ENCODE measurements around the gene BBOX1.
"Not testable (repeated sequence)": the region's sequence is repeated elsewhere in the genome, so short reads cannot be mapped to it uniquely, and the experiment has no call there.

The BBOX1 gene

GRCh38 chr11:27040302-27041115, at the start of gene BBOX1:
Gene BBOX1 (plus strand): TSS chr11:27040815. CDS start chr11:27055431, 14,616 bp downstream.
- H3K4me1 ChIP-seq, result no peaks in the 10 kb centered on the region
- in situ Hi-C loops (cut with MboI; ENCODE audit: low sequenced_read_pairs), result no loop called here
- H3K36me3 ChIP-seq (replicated peaks), result no peaks in the 10 kb centered on the region
- H3K27me3 ChIP-seq (ENCODE audit: low read depth), result no peaks in the 10 kb centered on the region
- no peak within 1 kb of the TSS for H3K4me3 ChIP-seq
- no peak for DNase-seq (ENCODE audit: low spot score in 2 of 2)
- H3K9me3 ChIP-seq, result no peaks in the 10 kb centered on the region

GRCh38 chr11:26992031-26992541, 48.5 kb upstream of the BBOX1 start:
- Histone ChIP-seq H3K4me1 (no peaks in the 10 kb centered on the region), H3K4me3 (no peak overlapping the region), H3K9me3 (no peaks in the 10 kb centered on the region), H3K27me3 (ENCODE audit: low read depth) (no peaks in the 10 kb centered on the region; the same call in none of the 2 replicates), H3K36me3 (replicated peaks) (no peaks in the 10 kb centered on the region)
- DNase-seq (ENCODE audit: low spot score in 2 of 2), result no peak
- in situ Hi-C loops (cut with MboI; ENCODE audit: low sequenced_read_pairs), result no loop called here

- Histone ChIP-seq H3K4me1 (no peaks in the 10 kb centered on the region), H3K4me3 (no peak within 1 kb of the TSS), H3K36me3 (replicated peaks) (no peaks in the 10 kb centered on the region), H3K9me3 (no peaks in the 10 kb centered on the region), H3K27me3 (ENCODE audit: low read depth) (no peaks in the 10 kb centered on the region; the same call in none of the 2 replicates)
- in situ Hi-C loops (cut with MboI; ENCODE audit: low sequenced_read_pairs), result no loop called here
- no peak for DNase-seq (ENCODE audit: low spot score in 2 of 2)
Measured at GRCh38 chr11:26993965-26994457, 46.6 kb upstream of the BBOX1 start, which contains the start of gene FIBIN. Gene FIBIN (plus strand): TSS chr11:26994112. CDS start chr11:26994527, 415 bp downstream.

GRCh38 chr11:26994631-26995095, 46.0 kb upstream of the BBOX1 start:
- H3K36me3 ChIP-seq (replicated peaks), result no peaks in the 10 kb centered on the region
- no peak overlapping the region for H3K4me3 ChIP-seq
- no peaks in the 10 kb centered on the region for H3K4me1 ChIP-seq
- H3K27me3 ChIP-seq (ENCODE audit: low read depth), result no peaks in the 10 kb centered on the region; the same call in 1 of the 2 replicates
- in situ Hi-C loops (cut with MboI; ENCODE audit: low sequenced_read_pairs), result no loop called here
- no peak for DNase-seq (ENCODE audit: low spot score in 2 of 2)
- no peaks in the 10 kb centered on the region for H3K9me3 ChIP-seq

- Histone ChIP-seq H3K4me1 (no peaks in the 10 kb centered on the region), H3K27me3 (ENCODE audit: low read depth) (no peaks in the 10 kb centered on the region; the same call in 1 of the 2 replicates), H3K9me3 (no peaks in the 10 kb centered on the region), H3K36me3 (replicated peaks) (no peaks in the 10 kb centered on the region), H3K4me3 (no peak overlapping the region)
- no peak for DNase-seq (ENCODE audit: low spot score in 2 of 2)
- in situ Hi-C loops (cut with MboI; ENCODE audit: low sequenced_read_pairs), result no loop called here
Measured at GRCh38 chr11:26995701-26996460, 44.7 kb upstream of the BBOX1 start.

- Histone ChIP-seq H3K36me3 (replicated peaks) (no peaks in the 10 kb centered on the region), H3K4me3 (no peak overlapping the region), H3K9me3 (no peaks in the 10 kb centered on the region), H3K4me1 (no peaks in the 10 kb centered on the region), H3K27me3 (ENCODE audit: low read depth) (no peaks in the 10 kb centered on the region; the same call in 1 of the 2 replicates)
- DNase-seq (ENCODE audit: low spot score in 2 of 2), result no peak
- in situ Hi-C loops (cut with MboI; ENCODE audit: low sequenced_read_pairs), result no loop called here
Measured at GRCh38 chr11:26997378-26997777, 43.2 kb upstream of the BBOX1 start.

- H3K9me3 ChIP-seq; DNase-seq (ENCODE audit: low spot score in 2 of 2); H3K36me3 ChIP-seq (replicated peaks); H3K4me1 ChIP-seq; in situ Hi-C loops (cut with MboI; ENCODE audit: low sequenced_read_pairs); H3K27me3 ChIP-seq (ENCODE audit: low read depth); H3K4me3 ChIP-seq: not testable (repeated sequence)
Measured at GRCh38 chr11:27001136-27001730, 39.4 kb upstream of the BBOX1 start.

- no peaks in the 10 kb centered on the region for H3K9me3 ChIP-seq
- in situ Hi-C loops (cut with MboI; ENCODE audit: low sequenced_read_pairs), result no loop called here
- H3K4me1 ChIP-seq, result no peaks in the 10 kb centered on the region
- no peaks in the 10 kb centered on the region for H3K27me3 ChIP-seq (ENCODE audit: low read depth)
- DNase-seq (ENCODE audit: low spot score in 2 of 2), result no peak
- no peak overlapping the region for H3K4me3 ChIP-seq
- H3K36me3 ChIP-seq (replicated peaks), result no peaks in the 10 kb centered on the region
Measured at GRCh38 chr11:27002431-27002830, 38.2 kb upstream of the BBOX1 start.

- DNase-seq (ENCODE audit: low spot score in 2 of 2), result no peak
- Histone ChIP-seq H3K27me3 (ENCODE audit: low read depth) (no peaks in the 10 kb centered on the region), H3K4me3 (no peak overlapping the region), H3K9me3 (no peaks in the 10 kb centered on the region), H3K4me1 (no peaks in the 10 kb centered on the region), H3K36me3 (replicated peaks) (no peaks in the 10 kb centered on the region)
- in situ Hi-C loops (cut with MboI; ENCODE audit: low sequenced_read_pairs), result no loop called here
Measured at GRCh38 chr11:27002838-27003237, 37.8 kb upstream of the BBOX1 start.

- no peak for DNase-seq (ENCODE audit: low spot score in 2 of 2)
- no peaks in the 10 kb centered on the region for H3K4me1 ChIP-seq
- H3K9me3 ChIP-seq, result no peaks in the 10 kb centered on the region
- in situ Hi-C loops (cut with MboI; ENCODE audit: low sequenced_read_pairs), result no loop called here
- no peak overlapping the region for H3K4me3 ChIP-seq
- H3K36me3 ChIP-seq (replicated peaks), result no peaks in the 10 kb centered on the region
- H3K27me3 ChIP-seq (ENCODE audit: low read depth), result no peaks in the 10 kb centered on the region
Measured at GRCh38 chr11:27004103-27004502, 36.5 kb upstream of the BBOX1 start.

- Histone ChIP-seq H3K36me3 (replicated peaks) (no peaks in the 10 kb centered on the region), H3K9me3 (no peaks in the 10 kb centered on the region), H3K27me3 (ENCODE audit: low read depth) (no peaks in the 10 kb centered on the region), H3K4me3 (no peak overlapping the region), H3K4me1 (no peaks in the 10 kb centered on the region)
- DNase-seq (ENCODE audit: low spot score in 2 of 2), result no peak
- in situ Hi-C loops (cut with MboI; ENCODE audit: low sequenced_read_pairs), result no loop called here
Measured at GRCh38 chr11:27008811-27009535, 31.6 kb upstream of the BBOX1 start.

- Histone ChIP-seq H3K4me1 (no peaks in the 10 kb centered on the region), H3K27me3 (ENCODE audit: low read depth) (no peaks in the 10 kb centered on the region), H3K36me3 (replicated peaks) (no peaks in the 10 kb centered on the region), H3K4me3 (no peak overlapping the region), H3K9me3 (no peaks in the 10 kb centered on the region)
- in situ Hi-C loops (cut with MboI; ENCODE audit: low sequenced_read_pairs), result no loop called here
- no peak for DNase-seq (ENCODE audit: low spot score in 2 of 2)
Measured at GRCh38 chr11:27011560-27012233, 28.9 kb upstream of the BBOX1 start.
